HG03060 (cell line): ENCODE measurements around the gene PFKFB2.

Experiments used
- ATAC-seq: cut with Tn5 transposase; IDR thresholded peaks from one replicate; pipeline ENCODE4 v1.9.1; 2021; ENCODE audit warnings: low read depth, moderate number of reproducible peaks; ENCODE audit not compliant: unreplicated experiment

PFKFB2 gene

GRCh38 chr1:207052911-207053769, at the start of gene PFKFB2:
Gene PFKFB2, plus strand, starts transcription at chr1:207053275. Its CDS starts 1,443 bp downstream, at chr1:207054718.
- peak; percentile 54 for ATAC-seq

GRCh38 chr1:207004931-207005830, 47.9 kb upstream of the PFKFB2 start:
- ATAC-seq, result no peak

GRCh38 chr1:207006083-207006482, 47.0 kb upstream of the PFKFB2 start:
- no peak for ATAC-seq

GRCh38 chr1:207006914-207007313, 46.2 kb upstream of the PFKFB2 start:
- ATAC-seq, result no peak

- no peak for ATAC-seq
These were observed 45.6 kb upstream of the PFKFB2 start for GRCh38 chr1:207007352-207008033.

- ATAC-seq, result no peak
These were observed 43.8 kb upstream of the PFKFB2 start for GRCh38 chr1:207009182-207009850.

- ATAC-seq, result no peak
These were observed 43.1 kb upstream of the PFKFB2 start for GRCh38 chr1:207009945-207010344.

- no peak for ATAC-seq
These were observed 42.3 kb upstream of the PFKFB2 start for GRCh38 chr1:207010726-207011125.

GRCh38 chr1:207013321-207014085, 39.6 kb upstream of the PFKFB2 start:
- ATAC-seq, result no peak

GRCh38 chr1:207014728-207015127, 38.3 kb upstream of the PFKFB2 start:
- no peak for ATAC-seq

- ATAC-seq, result no peak
These were observed 37.3 kb upstream of the PFKFB2 start for GRCh38 chr1:207015791-207016190.

GRCh38 chr1:207017615-207018559, 35.2 kb upstream of the PFKFB2 start:
- no peak for ATAC-seq

GRCh38 chr1:207018707-207019106, 34.4 kb upstream of the PFKFB2 start:
- ATAC-seq, result no peak

GRCh38 chr1:207019161-207019560, 33.9 kb upstream of the PFKFB2 start:
- no peak for ATAC-seq

GRCh38 chr1:207019661-207020060, 33.4 kb upstream of the PFKFB2 start:
- ATAC-seq, result no peak

- no peak for ATAC-seq
These were observed 32.9 kb upstream of the PFKFB2 start for GRCh38 chr1:207020065-207020708.

GRCh38 chr1:207020709-207021107, 32.4 kb upstream of the PFKFB2 start:
- no peak for ATAC-seq
